Glutamatergic neuron (in vitro differentiated cells): ENCODE data around the gene DACT1. TPM values are rescaled to one million over a fixed set of nuclear protein-coding genes. Genes with fewer than 3 reads are reported as not detected.

Experiments
- DNase-seq: peaks from one replicate; pipeline ENCODE4 v3.0.0; 2022
- H3K27ac Mint-ChIP-seq: one replicate; pipeline ENCODE4 v1.8.0; 2020; ENCODE audit warnings: mild to moderate bottlenecking, mixed read lengths, inconsistent platforms; ENCODE audit not compliant: unreplicated experiment
- H3K27me3 Mint-ChIP-seq: one replicate; pipeline ENCODE4 v1.8.0; 2020; ENCODE audit warnings: mild to moderate bottlenecking, moderate library complexity, mixed read lengths, inconsistent platforms; ENCODE audit not compliant: unreplicated experiment
- H3K36me3 Mint-ChIP-seq: one replicate; pipeline ENCODE4 v1.8.0; 2020; ENCODE audit warnings: mild to moderate bottlenecking, mixed read lengths, inconsistent platforms; ENCODE audit not compliant: unreplicated experiment
- H3K4me1 Mint-ChIP-seq: one replicate; pipeline ENCODE4 v1.8.0; 2020; ENCODE audit warnings: mild to moderate bottlenecking, low read depth, mixed read lengths, inconsistent platforms; ENCODE audit not compliant: unreplicated experiment
- H3K4me3 Mint-ChIP-seq: one replicate; pipeline ENCODE4 v1.8.0; 2020; ENCODE audit warnings: mild to moderate bottlenecking, mixed read lengths, inconsistent platforms; ENCODE audit not compliant: unreplicated experiment
- H3K9me3 Mint-ChIP-seq: one replicate; pipeline ENCODE4 v1.8.0; 2020; ENCODE audit warnings: mild to moderate bottlenecking, moderate library complexity, mixed read lengths, inconsistent platforms; ENCODE audit not compliant: unreplicated experiment
- total RNA-seq: library from RNA; stranded (reverse); fragmentation: NEBNext Ultra II Directional; extraction: Animal tissue kit (Norgen Biotek cat#: 25700); gene quantifications from one replicate; pipeline ENCODE4 v1.2.1, GENCODE V29; 2021; ENCODE audit not compliant: unreplicated experiment
- TF ChIP-seq, protein P1 (sequence below): fragments of 200-600 bp; sonication (generic); IDR thresholded peaks from one replicate; pipeline ENCODE4 v1.5.0; 2021; ENCODE audit not compliant: partially characterized antibody, unreplicated experiment

DACT1 gene
- total RNA-seq, 1 donor from 2014 or later, result 39.9 TPM

DNA sequence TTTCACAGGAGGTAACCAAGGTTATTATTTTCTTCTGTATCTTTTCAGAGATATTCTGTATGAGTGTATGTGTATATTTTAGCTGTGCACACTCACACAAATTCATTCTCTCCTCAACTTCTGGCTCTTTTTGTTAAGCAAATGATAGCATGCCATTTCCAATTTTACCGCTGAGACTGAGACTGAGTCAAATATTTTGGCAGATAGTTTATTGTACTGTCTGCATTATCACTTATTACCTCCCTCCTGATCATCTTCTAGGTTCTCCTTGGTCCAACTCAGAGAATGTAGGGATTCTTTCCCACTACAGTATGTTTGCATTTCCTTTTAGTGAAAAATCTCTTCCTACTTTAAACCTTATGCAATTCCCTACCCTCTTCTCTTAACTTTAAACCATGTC, 33.3 kb downstream of the DACT1 start:
- H3K9me3 Mint-ChIP-seq, result no peaks in the 10 kb centered on the region
- H3K36me3 Mint-ChIP-seq, result no peaks in the 10 kb centered on the region
- peaks cover 14% of the 10 kb centered on the region for H3K4me1 Mint-ChIP-seq
- TF ChIP-seq, protein P1, sequence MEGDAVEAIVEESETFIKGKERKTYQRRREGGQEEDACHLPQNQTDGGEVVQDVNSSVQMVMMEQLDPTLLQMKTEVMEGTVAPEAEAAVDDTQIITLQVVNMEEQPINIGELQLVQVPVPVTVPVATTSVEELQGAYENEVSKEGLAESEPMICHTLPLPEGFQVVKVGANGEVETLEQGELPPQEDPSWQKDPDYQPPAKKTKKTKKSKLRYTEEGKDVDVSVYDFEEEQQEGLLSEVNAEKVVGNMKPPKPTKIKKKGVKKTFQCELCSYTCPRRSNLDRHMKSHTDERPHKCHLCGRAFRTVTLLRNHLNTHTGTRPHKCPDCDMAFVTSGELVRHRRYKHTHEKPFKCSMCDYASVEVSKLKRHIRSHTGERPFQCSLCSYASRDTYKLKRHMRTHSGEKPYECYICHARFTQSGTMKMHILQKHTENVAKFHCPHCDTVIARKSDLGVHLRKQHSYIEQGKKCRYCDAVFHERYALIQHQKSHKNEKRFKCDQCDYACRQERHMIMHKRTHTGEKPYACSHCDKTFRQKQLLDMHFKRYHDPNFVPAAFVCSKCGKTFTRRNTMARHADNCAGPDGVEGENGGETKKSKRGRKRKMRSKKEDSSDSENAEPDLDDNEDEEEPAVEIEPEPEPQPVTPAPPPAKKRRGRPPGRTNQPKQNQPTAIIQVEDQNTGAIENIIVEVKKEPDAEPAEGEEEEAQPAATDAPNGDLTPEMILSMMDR, result no peak
- H3K27ac Mint-ChIP-seq, result no peak overlapping the region
- no peak overlapping the region for H3K4me3 Mint-ChIP-seq
- DNase-seq, result no peak
- no peaks in the 10 kb centered on the region for H3K27me3 Mint-ChIP-seq

DNA sequence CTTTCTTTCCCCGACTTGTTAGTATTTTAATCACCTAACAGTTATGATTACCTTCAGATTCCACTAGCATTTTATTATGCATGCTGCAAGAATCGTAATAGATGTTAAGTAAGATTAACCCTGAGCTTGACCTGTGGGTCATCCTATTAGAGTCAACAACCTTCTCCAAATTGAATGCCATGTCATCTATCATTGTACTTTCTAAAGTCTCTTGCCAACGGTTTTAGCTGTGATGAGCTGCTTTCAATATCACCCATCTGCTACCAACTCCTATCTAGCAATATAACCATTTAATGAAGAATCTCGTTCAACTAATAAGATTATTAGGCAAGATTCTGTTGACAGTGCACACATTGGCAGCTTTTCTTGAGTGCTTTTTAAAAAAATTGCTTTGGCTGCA, 33.7 kb downstream of the DACT1 start:
- Mint-ChIP-seq H3K27ac (no peak overlapping the region), H3K4me3 (no peak overlapping the region), H3K9me3 (no peaks in the 10 kb centered on the region), H3K36me3 (no peaks in the 10 kb centered on the region), H3K4me1 (peaks cover 12% of the 10 kb centered on the region), H3K27me3 (no peaks in the 10 kb centered on the region)
- TF ChIP-seq, protein P1, result no peak
- DNase-seq, result no peak

DNA sequence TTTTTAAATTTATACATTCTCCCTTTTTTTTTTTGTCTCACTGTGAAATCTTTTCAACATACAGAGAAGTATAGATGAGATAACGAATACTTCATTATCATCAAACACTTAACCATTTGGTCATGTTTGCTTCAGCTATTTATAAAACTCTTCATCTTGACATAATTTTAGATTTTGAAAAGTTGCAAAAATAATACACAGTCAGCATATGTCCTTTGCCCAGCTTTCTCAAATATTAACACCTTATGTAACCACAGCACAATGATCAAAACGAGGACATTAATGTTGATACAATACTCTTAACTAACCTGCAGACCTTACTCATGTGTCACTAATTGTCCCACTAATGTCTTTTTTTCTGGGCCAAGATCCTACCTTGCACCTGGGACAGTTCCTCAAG, 36.0 kb downstream of the DACT1 start:
- Mint-ChIP-seq H3K9me3 (no peaks in the 10 kb centered on the region), H3K4me3 (no peak overlapping the region), H3K36me3 (no peaks in the 10 kb centered on the region), H3K27ac (no peak overlapping the region), H3K27me3 (no peaks in the 10 kb centered on the region), H3K4me1 (peaks cover 9% of the 10 kb centered on the region)
- no peak for DNase-seq
- TF ChIP-seq, protein P1, result no peak

DNA sequence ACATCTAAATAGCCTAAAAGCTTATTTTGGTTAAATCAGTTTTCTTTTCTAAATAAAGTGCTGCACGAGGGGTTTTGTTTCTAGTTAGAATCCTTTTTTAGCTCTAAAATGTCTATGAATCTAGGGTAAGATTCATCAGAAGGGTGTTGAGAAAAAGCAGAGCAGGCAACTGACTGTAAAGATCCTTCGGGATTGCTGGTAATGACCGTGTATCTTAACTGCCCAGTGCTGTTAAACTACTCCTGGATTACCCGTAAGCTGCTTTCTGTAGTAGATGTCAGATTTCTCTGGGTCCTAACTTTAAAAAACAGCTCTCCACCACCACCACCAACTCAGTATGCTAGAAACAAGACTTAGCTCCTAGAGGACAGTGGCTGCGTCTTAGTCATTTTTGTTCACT, 39.2 kb downstream of the DACT1 start:
- no peaks in the 10 kb centered on the region for H3K27me3 Mint-ChIP-seq
- H3K4me3 Mint-ChIP-seq, result no peak overlapping the region
- peaks cover 2% of the 10 kb centered on the region for H3K4me1 Mint-ChIP-seq
- no peak for DNase-seq
- H3K9me3 Mint-ChIP-seq, result no peaks in the 10 kb centered on the region
- TF ChIP-seq, protein P1, result no peak
- no peak overlapping the region for H3K27ac Mint-ChIP-seq
- no peaks in the 10 kb centered on the region for H3K36me3 Mint-ChIP-seq

DNA sequence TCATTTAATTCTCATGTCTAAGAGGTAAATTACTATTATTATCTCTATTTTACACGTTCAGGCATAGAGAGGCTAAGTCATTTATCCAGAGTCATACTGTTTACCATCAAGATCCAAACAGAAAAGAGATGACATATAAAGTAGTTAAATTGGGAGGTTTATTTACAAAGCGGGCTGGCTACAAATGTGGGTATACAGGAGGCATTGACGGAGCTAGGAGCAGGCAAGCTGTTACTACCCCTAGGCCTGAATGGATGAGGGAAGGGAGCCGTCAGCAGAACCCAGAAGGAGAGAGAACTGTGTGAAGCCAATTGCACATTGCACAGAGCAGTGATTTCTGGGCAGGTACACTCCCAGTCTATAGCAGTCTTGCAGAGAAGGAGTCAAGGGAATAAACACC, 39.8 kb downstream of the DACT1 start:
- Mint-ChIP-seq H3K27ac (no peak overlapping the region), H3K27me3 (no peaks in the 10 kb centered on the region), H3K4me3 (no peak overlapping the region), H3K36me3 (no peaks in the 10 kb centered on the region), H3K4me1 (peaks cover 2% of the 10 kb centered on the region), H3K9me3 (no peaks in the 10 kb centered on the region)
- TF ChIP-seq, protein P1, result no peak
- no peak for DNase-seq
